Prostate gland (tissue), 2 donors: ENCODE data around the gene GPR137C. TPM values are rescaled to one million over a fixed set of nuclear protein-coding genes. Genes with fewer than 3 reads are reported as not detected.

ENCODE experiments used
- DNase-seq: peaks from one replicate; pipeline ENCODE4 v3.0.0-alpha.2; 2019; ENCODE audit warnings: low spot score
- H3K27ac ChIP-seq, 2 donors: fragments of 200-600 bp; sonication (generic); 2 replicates each; pipeline ENCODE4 v1.5.1; 2017 to 2019
- H3K27me3 ChIP-seq: fragments of 200-600 bp; sonication (generic); replicated peaks from 2 replicates; pipeline ENCODE4 v1.5.1; 2019; ENCODE audit not compliant: insufficient read depth
- H3K36me3 ChIP-seq, 2 donors: fragments of 200-600 bp; sonication (generic); 1 replicate in 1 of 2; 2 replicates in 1 of 2; pipeline versions ENCODE4 v1.5.1 to v1.8.1; 2017 to 2019
- H3K4me1 ChIP-seq: fragments of 200-600 bp; sonication (generic); replicated peaks from 2 replicates; pipeline ENCODE4 v1.5.1; 2019
- H3K4me3 ChIP-seq, 2 donors: fragments of 200-600 bp; sonication (generic); 2 replicates each; pipeline ENCODE4 v1.5.1; 2017 to 2019
- H3K9me3 ChIP-seq: fragments of 200-600 bp; sonication (generic); 2 replicates; pipeline ENCODE4 v1.5.1; 2017
- CTCF ChIP-seq, 4 experiments: fragments of 200-600 bp in 2 of 4; fragments of 450-650 bp in 2 of 4; sonication (generic) in 2 of 4; IDR thresholded peaks; 1 replicate in 3 of 4; 2 replicates in 1 of 4; pipeline ENCODE4 v1.5.1; 2016 to 2019; ENCODE audit warnings: antibody characterized with exemption in 4 of 4, mild to moderate bottlenecking in 2 of 4, moderate library complexity in 2 of 4
- POLR2A ChIP-seq: fragments of 450-650 bp; IDR thresholded peaks from one replicate; pipeline ENCODE4 v1.6.1; 2016; ENCODE audit warnings: antibody characterized with exemption, mild to moderate bottlenecking
- POLR2AphosphoS5 ChIP-seq: sonication (generic); formaldehyde crosslinking; IDR thresholded peaks from one replicate; pipeline ENCODE4 v1.6.1; 2017; ENCODE audit warnings: antibody characterized with exemption
- WGBS: methylation state at CpG from one replicate; pipeline ENCODE4 v1.1.5; 2018; 5-methylcytosine and 5-hydroxymethylcytosine counted together
- intact Hi-C: fragments of 100-400 bp; cut with DNase I; formaldehyde crosslinking; loops from one replicate; pipeline ENCODE4 v1.14.2; 2022
- total RNA-seq, 2 donors: library from RNA; depleted of rRNA; stranded (reverse); fragments of >200 nt; gene quantifications; one replicate each; pipeline ENCODE4 v1.1.0, GENCODE V29; 2016

Gene GPR137C
- total RNA-seq, 2 donors from 2014 or later: 0.09 to 5.3 TPM

GRCh38 chr14:52589646-52590045, 37.0 kb downstream of the GPR137C start:
- intact Hi-C loops: no loop called here
- 67% methylated on average over 4 of the region's 4 CpGs for WGBS
- no peak overlapping the region for H3K4me3 ChIP-seq

DNA sequence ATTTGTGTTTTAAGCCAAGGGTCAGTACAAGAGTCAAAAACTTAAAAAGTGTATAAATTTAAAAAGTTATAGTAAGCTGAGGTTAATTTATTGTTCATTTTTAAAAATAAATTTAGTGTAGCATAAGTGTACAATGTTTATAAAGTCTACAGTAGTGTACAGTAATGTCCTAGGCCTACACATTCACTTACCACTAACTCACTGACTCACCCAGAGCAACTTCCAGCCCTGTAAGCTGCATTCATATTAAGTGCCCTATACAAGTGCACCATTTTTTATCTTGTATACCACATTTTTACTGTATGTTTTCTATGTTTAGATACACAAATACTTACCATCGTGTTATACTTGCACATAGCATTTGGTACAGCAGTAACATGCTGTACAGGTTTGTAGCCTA, 37.7 kb downstream of the GPR137C start:
- intact Hi-C loops: no loop called here
- Histone ChIP-seq H3K27ac (no peak overlapping the region), H3K36me3 (no peaks in the 10 kb centered on the region), H3K4me3 (no peak overlapping the region), H3K4me1 (no peaks in the 10 kb centered on the region), H3K9me3 (no peaks in the 10 kb centered on the region), H3K27me3 (no peaks in the 10 kb centered on the region)
- no peak for DNase-seq
- TF ChIP-seq CTCF (IDR thresholded peaks at IDR 0.05) (no peak), POLR2A (no peak), POLR2AphosphoS5 (no peak)
- WGBS: 91% methylated on average over 1 of the region's 1 CpG

More at GRCh38 chr14:52589646-52590045, 37.0 kb downstream of the GPR137C start:
- Histone ChIP-seq H3K9me3 (no peaks in the 10 kb centered on the region), H3K27me3 (no peaks in the 10 kb centered on the region), H3K4me1 (no peaks in the 10 kb centered on the region), H3K36me3 (no peaks in the 10 kb centered on the region), H3K27ac (no peak overlapping the region)
- no peak for TF ChIP-seq POLR2AphosphoS5
- TF ChIP-seq CTCF (IDR thresholded peaks at IDR 0.05): no peak
- no peak for TF ChIP-seq POLR2A
- no peak for DNase-seq

GRCh38 chr14:52596320-52596719, 43.7 kb downstream of the GPR137C start:
- H3K9me3 ChIP-seq: no peaks in the 10 kb centered on the region
- no peak overlapping the region for H3K27ac ChIP-seq
- H3K4me3 ChIP-seq: no peak overlapping the region
- no peaks in the 10 kb centered on the region for H3K36me3 ChIP-seq
- no peak for DNase-seq
- no peaks in the 10 kb centered on the region for H3K27me3 ChIP-seq
- no peaks in the 10 kb centered on the region for H3K4me1 ChIP-seq
- no peak for TF ChIP-seq CTCF (IDR thresholded peaks at IDR 0.05)
- TF ChIP-seq POLR2AphosphoS5: no peak
- TF ChIP-seq POLR2A: no peak
- WGBS: 83% methylated on average over 10 of the region's 10 CpGs
- intact Hi-C loops: no loop called here

GRCh38 chr14:52596861-52597260, 44.2 kb downstream of the GPR137C start:
- no peak overlapping the region for H3K27ac ChIP-seq
- intact Hi-C loops: no loop called here
- no peaks in the 10 kb centered on the region for H3K36me3 ChIP-seq
- H3K4me1 ChIP-seq: no peaks in the 10 kb centered on the region
- H3K4me3 ChIP-seq: no peak overlapping the region
- H3K9me3 ChIP-seq: no peaks in the 10 kb centered on the region
- 95% methylated on average over 5 of the region's 5 CpGs for WGBS
- DNase-seq: no peak
- H3K27me3 ChIP-seq: no peaks in the 10 kb centered on the region
- TF ChIP-seq POLR2AphosphoS5 (no peak), POLR2A (no peak), CTCF (IDR thresholded peaks at IDR 0.05) (no peak)

- TF ChIP-seq POLR2A (no peak), CTCF (IDR thresholded peaks at IDR 0.05) (no peak), POLR2AphosphoS5 (no peak)
- Histone ChIP-seq H3K27ac (no peak overlapping the region), H3K27me3 (no peaks in the 10 kb centered on the region), H3K9me3 (no peaks in the 10 kb centered on the region), H3K4me1 (no peaks in the 10 kb centered on the region), H3K4me3 (no peak overlapping the region), H3K36me3 (no peaks in the 10 kb centered on the region)
- WGBS: 97% methylated on average over 1 of the region's 1 CpG
- no peak for DNase-seq
- intact Hi-C loops: no loop called here
Measured at GRCh38 chr14:52598568-52598967, 45.9 kb downstream of the GPR137C start.
